Renal cortex interstitium (tissue), 11 donors: Measurements from ENCODE around the gene ADCY4. TPM values are rescaled to one million over a fixed set of nuclear protein-coding genes. Genes with fewer than 3 reads are reported as not detected.

Experiments used
- DNase-seq, 11 donors: peaks; one replicate each; pipeline ENCODE4 v3.0.0-alpha.2; 2013; ENCODE audit warnings: low read depth in 9 of 11, low spot score in 4 of 11; ENCODE audit errors: extremely low read depth in 1 of 11
- polyA plus RNA-seq, 3 donors: library from polyadenylated mRNA; unstranded; fragments of 120-200 nt; gene quantifications; one replicate each; pipeline ENCODE4 v1.2.1, GENCODE V29; 2013; ENCODE audit not compliant: insufficient read length in 3 of 3

Gene ADCY4
- polyA plus RNA-seq, 3 donors, result 15.7 to 25.1 (median 21.6) TPM

GRCh38 chr14:24286996-24287395, 47.9 kb downstream of the ADCY4 start:
- DNase-seq, result no peak

- no peak for DNase-seq
Observed at GRCh38 chr14:24285351-24285750, 49.5 kb downstream of the ADCY4 start.

GRCh38 chr14:24284501-24285035, 50.3 kb downstream of the ADCY4 start:
- DNase-seq, result no peak

GRCh38 chr14:24283796-24284460, 50.9 kb downstream of the ADCY4 start:
- no peak for DNase-seq

DNA sequence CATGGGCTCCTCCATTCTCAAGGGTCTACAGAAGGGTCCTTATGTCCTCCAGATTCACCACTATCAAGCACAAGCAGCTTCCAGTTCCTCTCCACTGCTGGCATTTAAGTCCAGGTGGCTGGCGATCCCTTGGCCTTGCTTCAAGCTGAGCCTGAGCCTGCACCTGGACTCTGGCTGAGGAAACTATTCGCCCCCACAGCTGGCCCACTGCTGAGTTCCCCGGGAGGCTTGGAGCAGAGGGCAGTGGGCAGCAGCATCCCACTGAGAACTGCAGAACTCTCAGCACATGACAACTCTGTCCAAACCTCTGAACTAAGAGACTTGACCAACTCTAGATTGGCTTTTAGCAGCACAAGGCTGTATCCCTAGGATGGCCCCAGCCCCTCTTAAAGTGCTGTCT, 52.1 kb downstream of the ADCY4 start:
- no peak for DNase-seq

GRCh38 chr14:24281636-24282035, 53.2 kb downstream of the ADCY4 start:
- DNase-seq, result no peak

DNA sequence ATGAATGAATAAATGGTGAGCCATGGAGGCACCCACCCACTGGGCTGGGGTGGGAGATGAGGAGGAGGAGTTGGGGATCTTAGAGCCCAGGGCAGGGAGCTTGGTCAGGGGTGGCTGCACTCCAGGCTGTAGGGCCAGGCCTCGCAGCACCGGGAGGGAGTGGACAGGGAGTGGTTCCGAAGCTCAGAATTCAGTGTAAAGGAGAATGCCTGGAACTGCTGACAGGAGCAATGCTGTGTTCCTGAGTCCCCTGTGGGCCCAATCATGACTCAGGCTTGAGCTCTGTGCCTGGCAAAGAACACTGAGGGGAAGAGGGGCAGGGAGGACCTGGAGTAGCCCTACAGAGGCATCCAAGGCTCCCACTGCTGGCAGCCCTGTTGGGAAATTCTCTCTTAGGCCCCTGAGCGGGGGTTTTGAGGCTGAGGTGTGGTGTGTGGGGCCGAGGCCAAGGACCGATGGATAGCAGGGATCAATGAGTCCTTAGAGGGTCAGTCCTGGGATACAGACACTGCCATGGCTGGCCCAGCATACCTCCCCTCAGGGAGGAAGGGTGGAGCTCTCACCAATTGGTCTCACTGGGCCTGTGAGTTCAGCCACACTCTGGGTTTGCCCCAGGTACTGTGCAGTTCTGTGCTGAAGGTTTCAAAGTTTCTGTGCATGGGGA, 53.9 kb downstream of the ADCY4 start:
- DNase-seq, result no peak

GRCh38 chr14:24279301-24280186, 55.3 kb downstream of the ADCY4 start:
- no peak for DNase-seq

DNA sequence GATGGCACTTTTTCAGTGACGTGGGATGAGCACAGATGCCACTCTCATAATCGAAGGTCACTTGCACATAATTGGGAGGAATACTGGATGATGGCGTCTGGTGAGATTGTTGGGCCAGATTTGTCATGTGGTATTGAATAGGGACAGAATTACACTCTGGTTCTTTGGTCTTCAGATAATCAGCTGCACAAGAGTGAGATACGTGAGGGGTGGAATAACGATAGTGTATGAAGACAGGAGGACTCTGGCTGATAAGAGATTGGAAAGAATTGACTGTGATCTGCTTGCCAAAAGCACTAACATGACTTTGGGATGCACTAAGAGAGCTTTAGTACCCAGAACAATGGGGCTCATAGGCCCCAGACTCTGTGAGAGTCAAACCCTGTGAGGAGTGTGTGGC, 56.4 kb downstream of the ADCY4 start:
- DNase-seq, result no peak

DNA sequence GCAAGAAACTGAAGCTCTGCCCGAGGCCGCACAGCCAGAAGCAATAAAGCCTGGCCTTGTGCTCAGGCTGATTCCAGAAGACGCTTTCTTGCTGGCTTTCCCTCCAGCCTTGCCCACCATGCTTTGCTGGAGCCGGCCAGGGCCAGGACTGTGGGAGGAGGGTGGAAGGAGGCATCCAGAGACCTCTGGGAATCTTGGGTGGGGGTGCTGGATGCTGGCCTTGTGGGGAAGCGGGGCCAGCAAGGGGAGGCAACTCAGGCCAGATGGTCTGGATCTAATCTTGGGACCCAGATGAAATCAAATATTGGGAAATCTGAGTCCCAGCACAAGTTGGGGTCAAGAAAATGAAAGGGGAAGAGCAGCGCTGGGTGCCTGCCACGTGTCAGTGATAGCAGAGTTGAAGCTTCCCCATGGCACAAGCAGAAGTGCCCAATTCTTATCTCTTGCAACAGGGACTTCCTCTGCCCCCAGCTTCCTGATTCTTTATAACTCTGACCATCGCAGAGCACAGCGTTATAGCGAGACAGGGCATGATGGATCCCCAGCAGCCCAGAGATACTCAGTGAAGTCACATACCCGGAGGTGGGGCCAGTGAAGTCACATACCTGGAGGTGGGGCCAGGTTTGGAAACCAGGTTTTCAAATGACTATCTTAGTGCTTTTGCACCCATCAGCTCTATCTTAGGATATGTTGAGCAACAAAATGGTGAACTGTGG, 57.1 kb downstream of the ADCY4 start:
- no peak for DNase-seq

DNA sequence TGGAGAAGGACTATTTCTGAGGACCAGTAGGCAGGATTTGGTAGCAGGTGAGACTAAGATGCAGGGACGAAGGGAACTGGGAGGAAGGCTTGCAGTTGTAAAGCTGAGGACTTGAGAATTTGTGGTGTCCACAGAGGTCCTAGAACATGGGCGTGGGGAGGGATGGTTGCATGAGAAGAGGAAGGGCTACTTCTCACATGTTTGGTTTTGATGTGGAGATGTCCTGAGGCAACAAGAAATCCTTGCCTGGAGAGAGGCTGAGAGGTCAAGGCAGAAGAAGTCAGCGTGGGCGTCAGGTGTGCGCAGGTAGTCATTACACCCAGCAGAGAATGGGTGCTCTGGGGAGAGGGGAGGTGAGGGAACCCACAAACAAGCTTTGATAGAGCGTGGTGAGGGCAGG, 57.8 kb downstream of the ADCY4 start:
- no peak for DNase-seq

GRCh38 chr14:24274101-24274543, 60.7 kb downstream of the ADCY4 start:
- no peak for DNase-seq

- DNase-seq, result no peak
Observed at GRCh38 chr14:24273422-24273998, 61.4 kb downstream of the ADCY4 start.

- DNase-seq, result no peak
Observed at GRCh38 chr14:24272467-24272866, 62.4 kb downstream of the ADCY4 start.

GRCh38 chr14:24271834-24272263, 63.0 kb downstream of the ADCY4 start:
- no peak for DNase-seq

- DNase-seq, result peak; percentile 70 to 89 (median 86)
Observed at GRCh38 chr14:24271134-24271833, 63.6 kb downstream of the ADCY4 start, which contains the start of gene RABGGTA. TSS of gene RABGGTA (minus strand) at chr14:24271597. CDS start at chr14:24271115, 482 bp downstream.

DNA sequence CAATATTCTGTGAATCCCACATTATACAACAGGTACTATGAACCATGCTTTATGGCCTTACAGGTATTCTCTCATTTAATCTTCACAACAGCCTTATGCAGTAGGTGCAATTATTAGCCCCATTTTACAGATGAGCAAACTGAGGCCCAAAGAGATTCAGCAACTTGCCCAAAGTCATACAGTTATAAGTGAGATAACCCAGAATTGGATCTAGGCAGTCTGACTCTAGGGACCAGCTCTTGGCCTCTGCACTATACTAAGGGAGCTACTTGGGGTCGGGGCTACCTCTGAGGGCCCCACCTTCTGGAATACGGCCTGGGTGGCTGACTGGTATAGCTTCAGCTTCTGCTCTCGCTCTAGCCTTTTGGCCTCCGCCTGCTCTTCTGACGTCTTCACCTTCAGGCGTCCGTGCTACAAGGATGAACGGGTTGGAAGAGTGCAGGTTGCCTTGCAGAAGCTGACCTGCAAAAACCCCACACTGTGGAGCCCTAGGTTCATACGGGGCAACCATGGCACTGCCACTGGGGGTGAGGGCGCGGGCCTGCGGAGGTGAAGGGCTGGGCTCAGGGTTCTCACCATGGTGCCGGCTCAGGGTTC, 64.2 kb downstream of the ADCY4 start:
- DNase-seq, result peak in 2 of 11 donors; percentile 5 to 11
